CD4-positive, alpha-beta T cell treated with Interleukin-4 for 1 hour (primary cell): ENCODE data around the gene NUP50.

ENCODE experiments used
- DNase-seq, 2 donors: peaks; one replicate each; pipeline ENCODE4 v3.0.0-alpha.2; 2020 to 2022

Gene NUP50

GRCh38 chr22:45211435-45211834, 47.7 kb downstream of the NUP50 start:
- no peak for DNase-seq

GRCh38 chr22:45211848-45212247, 48.1 kb downstream of the NUP50 start:
- no peak for DNase-seq

- DNase-seq, result no peak
Observed at GRCh38 chr22:45212306-45212709, 48.6 kb downstream of the NUP50 start.

GRCh38 chr22:45212992-45213751, 49.4 kb downstream of the NUP50 start:
- peak in 1 of 2 donors; percentile 27 for DNase-seq

GRCh38 chr22:45216133-45217003, 52.6 kb downstream of the NUP50 start:
- no peak for DNase-seq

- DNase-seq, result no peak
Observed at GRCh38 chr22:45217345-45217744, 53.6 kb downstream of the NUP50 start.

GRCh38 chr22:45217806-45218205, 54.1 kb downstream of the NUP50 start:
- DNase-seq, result no peak

GRCh38 chr22:45218976-45219375, 55.3 kb downstream of the NUP50 start:
- DNase-seq, result peak; percentile 14 to 29

GRCh38 chr22:45221201-45221600, 57.5 kb downstream of the NUP50 start:
- no peak for DNase-seq

GRCh38 chr22:45223304-45224117, 59.8 kb downstream of the NUP50 start:
- DNase-seq, result no peak

- no peak for DNase-seq
Observed at GRCh38 chr22:45224331-45224730, 60.6 kb downstream of the NUP50 start.

GRCh38 chr22:45224988-45225731, 61.4 kb downstream of the NUP50 start:
- no peak for DNase-seq

- peak in 1 of 2 donors; percentile 50 for DNase-seq
Observed at GRCh38 chr22:45225732-45226502, 62.2 kb downstream of the NUP50 start.

GRCh38 chr22:45226503-45227186, 62.9 kb downstream of the NUP50 start:
- peak in 1 of 2 donors; percentile 36 for DNase-seq

- DNase-seq, result peak in 1 of 2 donors; percentile 31
Observed at GRCh38 chr22:45227645-45228400, 64.1 kb downstream of the NUP50 start.

GRCh38 chr22:45228401-45228754, 64.7 kb downstream of the NUP50 start:
- DNase-seq, result peak in 1 of 2 donors; percentile 31

GRCh38 chr22:45229181-45229580, 65.5 kb downstream of the NUP50 start:
- DNase-seq, result no peak

GRCh38 chr22:45230026-45230721, 66.4 kb downstream of the NUP50 start:
- no peak for DNase-seq

GRCh38 chr22:45231293-45231692, 67.6 kb downstream of the NUP50 start:
- no peak for DNase-seq

GRCh38 chr22:45233386-45233785, 69.7 kb downstream of the NUP50 start:
- no peak for DNase-seq
